ENCODE results near the gene CENPT.
"Not testable (repeated sequence)": the region's sequence is repeated elsewhere in the genome, so short reads cannot be mapped to it uniquely, and the experiment has no call there.

The CENPT gene

GRCh38 chr16:67846320-67847063 lies 1.0 kb downstream of the CENPT start, which contains the start of gene NUTF2:
NUTF2 (plus strand) TSS chr16:67846933; CDS start chr16:67865131, 18,198 bp downstream.
- peak; percentile 96 to 98 (median 96) for DNase-seq

- no peak for DNase-seq
Measured at GRCh38 chr16:67846063-67846319, 1.5 kb downstream of the CENPT start.

GRCh38 chr16:67845291-67846062 lies 2.0 kb downstream of the CENPT start:
- peak; percentile 28 to 58 (median 35) for DNase-seq

- DNase-seq: no peak
Measured at GRCh38 chr16:67844497-67844896, 3.0 kb downstream of the CENPT start.

- DNase-seq: peak in 1 of 4 experiments; percentile 16
Measured at GRCh38 chr16:67843343-67843765, 4.1 kb downstream of the CENPT start.

GRCh38 chr16:67842509-67843342 lies 4.8 kb downstream of the CENPT start:
- DNase-seq: peak; percentile 48 to 76 (median 70)

GRCh38 chr16:67841816-67842508 lies 5.5 kb downstream of the CENPT start, which contains the start of gene THAP11:
THAP11 (plus strand) TSS chr16:67842320; CDS start chr16:67842555, 235 bp downstream.
- DNase-seq: peak; percentile 96 to 98 (median 97)

GRCh38 chr16:67841198-67841815 lies 6.2 kb downstream of the CENPT start:
- no peak for DNase-seq

GRCh38 chr16:67837811-67838210 lies 9.7 kb downstream of the CENPT start:
- DNase-seq: no peak

- DNase-seq: not testable (repeated sequence)
Measured at GRCh38 chr16:67837190-67837589, 10.3 kb downstream of the CENPT start.

- DNase-seq: no peak
Measured at GRCh38 chr16:67834242-67834614, 13.3 kb downstream of the CENPT start.

GRCh38 chr16:67833415-67834241 lies 13.9 kb downstream of the CENPT start:
- DNase-seq: peak; percentile 95 to 97 (median 96)

GRCh38 chr16:67833030-67833414 lies 14.5 kb downstream of the CENPT start:
- peak; percentile 9 to 40 (median 32) for DNase-seq

GRCh38 chr16:67828651-67829050 lies 18.8 kb downstream of the CENPT start:
- DNase-seq: no peak

- no peak for DNase-seq
Measured at GRCh38 chr16:67825906-67826305, 21.6 kb downstream of the CENPT start.

- DNase-seq: no peak
Measured at GRCh38 chr16:67825119-67825518, 22.4 kb downstream of the CENPT start.

- DNase-seq: no peak
Measured at GRCh38 chr16:67822511-67822910, 25.0 kb downstream of the CENPT start.

GRCh38 chr16:67820608-67821259 lies 26.8 kb downstream of the CENPT start:
- no peak for DNase-seq

- DNase-seq: no peak
Measured at GRCh38 chr16:67814567-67814966, 32.9 kb downstream of the CENPT start.

GRCh38 chr16:67811899-67812298 lies 35.6 kb downstream of the CENPT start:
- no peak for DNase-seq

All from suppressor macrophage (primary cell).